Upper lobe of left lung (tissue), 4 donors: ENCODE measurements around the gene PLEKHA5.

ENCODE experiments used
- POLR2A ChIP-seq, 4 donors: fragments of 450-650 bp; IDR thresholded peaks; one replicate each; pipeline ENCODE4 v1.5.1; 2016 to 2017; ENCODE audit warnings: antibody characterized with exemption in 4 of 4, mild to moderate bottlenecking in 2 of 4
- POLR2AphosphoS5 ChIP-seq, 2 donors: sonication (generic); formaldehyde crosslinking; IDR thresholded peaks; one replicate each; pipeline ENCODE4 v1.5.1; 2017; ENCODE audit warnings: antibody characterized with exemption in 2 of 2
- TF ChIP-seq, protein P1 (sequence below), 6 experiments: fragments of 450-650 bp in 4 of 6; fragments of 200-600 bp in 2 of 6; sonication (generic) in 2 of 6; IDR thresholded peaks; one replicate each; pipeline ENCODE4 v1.5.1; 2016 to 2019; ENCODE audit warnings: antibody characterized with exemption in 6 of 6

DNA sequence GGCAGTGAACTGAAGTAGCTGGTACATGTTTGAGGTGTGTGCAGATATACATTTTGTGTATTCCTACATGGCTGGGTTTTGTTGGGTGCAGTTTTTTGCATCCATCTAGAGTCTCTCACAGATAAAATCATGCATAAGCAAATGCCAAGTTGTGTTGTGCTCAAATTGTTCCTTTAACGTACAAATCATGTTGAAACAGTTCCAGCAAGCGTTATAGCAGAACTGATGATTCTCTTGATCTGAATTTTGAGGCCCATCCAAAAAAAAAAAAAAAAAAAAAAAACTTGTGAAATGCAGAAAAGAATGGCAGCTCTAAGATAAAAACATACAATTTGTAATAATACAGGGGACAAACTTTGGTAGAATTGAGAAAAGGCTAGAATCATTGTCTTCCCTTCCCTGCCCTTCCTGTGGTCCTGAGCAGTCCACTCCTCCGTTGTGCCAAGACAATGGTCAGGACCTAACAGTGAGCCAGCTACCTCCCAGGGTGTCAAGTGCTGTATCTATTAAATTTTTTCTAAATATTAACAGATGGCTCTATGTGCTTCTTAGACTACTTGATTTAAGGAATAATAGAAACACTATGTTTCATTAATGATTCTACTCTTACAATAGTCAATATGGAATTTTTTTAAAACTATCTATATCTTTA, 122.1 kb downstream of the PLEKHA5 start:
- TF ChIP-seq, protein P1, sequence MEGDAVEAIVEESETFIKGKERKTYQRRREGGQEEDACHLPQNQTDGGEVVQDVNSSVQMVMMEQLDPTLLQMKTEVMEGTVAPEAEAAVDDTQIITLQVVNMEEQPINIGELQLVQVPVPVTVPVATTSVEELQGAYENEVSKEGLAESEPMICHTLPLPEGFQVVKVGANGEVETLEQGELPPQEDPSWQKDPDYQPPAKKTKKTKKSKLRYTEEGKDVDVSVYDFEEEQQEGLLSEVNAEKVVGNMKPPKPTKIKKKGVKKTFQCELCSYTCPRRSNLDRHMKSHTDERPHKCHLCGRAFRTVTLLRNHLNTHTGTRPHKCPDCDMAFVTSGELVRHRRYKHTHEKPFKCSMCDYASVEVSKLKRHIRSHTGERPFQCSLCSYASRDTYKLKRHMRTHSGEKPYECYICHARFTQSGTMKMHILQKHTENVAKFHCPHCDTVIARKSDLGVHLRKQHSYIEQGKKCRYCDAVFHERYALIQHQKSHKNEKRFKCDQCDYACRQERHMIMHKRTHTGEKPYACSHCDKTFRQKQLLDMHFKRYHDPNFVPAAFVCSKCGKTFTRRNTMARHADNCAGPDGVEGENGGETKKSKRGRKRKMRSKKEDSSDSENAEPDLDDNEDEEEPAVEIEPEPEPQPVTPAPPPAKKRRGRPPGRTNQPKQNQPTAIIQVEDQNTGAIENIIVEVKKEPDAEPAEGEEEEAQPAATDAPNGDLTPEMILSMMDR (IDR thresholded peaks at IDR 0.05), result no peak
- TF ChIP-seq POLR2A (IDR thresholded peaks at IDR 0.05) (no peak), POLR2AphosphoS5 (IDR thresholded peaks at IDR 0.05) (no peak)
